Measurements from ENCODE around the gene IDNK. TPM values are rescaled to one million over a fixed set of nuclear protein-coding genes. Genes with fewer than 3 reads are reported as not detected.

The IDNK gene
- total and polyA plus RNA-seq, 2 of the 4 experiments (the other 2 are of a cell fraction): 1.4 to 2.3 TPM

DNA sequence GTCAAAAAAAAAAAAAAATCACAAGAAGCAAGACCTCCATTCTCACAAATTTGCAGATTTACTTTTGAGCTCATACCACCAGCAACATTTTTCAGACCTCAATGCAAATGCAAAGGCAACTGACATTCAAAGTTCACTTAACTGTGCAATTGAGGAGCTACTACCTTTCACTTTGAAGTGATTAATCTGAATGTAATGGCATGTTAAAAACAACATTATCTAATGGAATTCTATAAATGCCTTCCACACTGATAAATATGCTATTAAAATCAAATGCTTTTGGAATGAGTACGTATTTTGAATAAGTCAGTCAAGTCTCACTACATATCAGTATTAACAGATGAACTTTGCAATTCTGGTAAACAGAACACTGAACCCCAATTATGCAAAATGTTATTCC lies 52.5 kb downstream of the IDNK start:
- Histone ChIP-seq H3K9me1 (ENCODE audit: insufficient read depth, low read length) (peaks cover 4% of the 10 kb centered on the region; the same call in 1 of the 2 replicates), H2BK15ac (ENCODE audit: low read depth, low read length) (no peak overlapping the region), H3K9ac (ENCODE audit: low read depth, low read length) (no peak overlapping the region), H2AK5ac (ENCODE audit: low read depth, low read length) (no peak overlapping the region), H3K23ac (ENCODE audit: low read depth, low read length) (no peak overlapping the region), H4K8ac (ENCODE audit: low read depth in 2 of 2, low read length in 2 of 2) (no peak overlapping the region), H2AK9ac (replicated peaks; ENCODE audit: low read depth, low read length, poor library complexity) (no peak overlapping the region), H3K4me3 (ENCODE audit: insufficient read depth, low read depth, low read length) (no peak overlapping the region), H3K56ac (ENCODE audit: extremely low read depth, insufficient read depth, low read length) (no peak overlapping the region), H3K36me3 (ENCODE audit: control insufficient read depth, insufficient read depth, low read length) (peaks cover 22% of the 10 kb centered on the region), H3K18ac (ENCODE audit: low read depth, low read length) (no peak overlapping the region), H3K4ac (ENCODE audit: low read depth, low read length) (no peak overlapping the region), H3K9me3 (ENCODE audit: control insufficient read depth, insufficient read depth, low read length) (no peaks in the 10 kb centered on the region), H3K79me1 (ENCODE audit: low read depth in 1 of 2, low read length in 2 of 2) (peaks cover 35 to 42% of the 10 kb centered on the region in 2 experiments), H3K4me2 (ENCODE audit: low read depth, low read length) (no peak overlapping the region), H2BK20ac (ENCODE audit: low read depth, low read length) (no peak overlapping the region), H2BK120ac (ENCODE audit: low read depth, low read length) (no peak overlapping the region), H3K27ac (ENCODE audit: insufficient read depth, low read length) (no peak overlapping the region), H3K27me3 (ENCODE audit: control insufficient read depth, insufficient read depth, low read length) (no peaks in the 10 kb centered on the region), H2AFZ (replicated peaks; ENCODE audit: low read length, poor library complexity) (no peak overlapping the region), H4K5ac (ENCODE audit: low read depth, low read length) (no peak overlapping the region), H4K91ac (ENCODE audit: insufficient read depth, low read depth, low read length) (no peak overlapping the region), H4K20me1 (ENCODE audit: insufficient read depth, low read length) (peaks cover 31% of the 10 kb centered on the region), H3K4me1 (ENCODE audit: control insufficient read depth, insufficient read depth, low read length) (peaks cover 4% of the 10 kb centered on the region; the same call in 1 of the 2 replicates), H3K14ac (replicated peaks; ENCODE audit: low read depth, low read length) (no peak overlapping the region), H2BK5ac (ENCODE audit: low read depth, low read length, poor library complexity, severe bottlenecking) (no peak overlapping the region)
- TF ChIP-seq MXI1 (IDR thresholded peaks at IDR 0.05; ENCODE audit: borderline replicate concordance, low read depth, low read length): no peak
- in situ Hi-C loops (cut with MboI; ENCODE audit: low sequenced_read_pairs): no loop called here
- no peak for DNase-seq
- no TSS peak for BruUV-seq (replicated peaks)
- intact Hi-C loops (cut with micrococcal nuclease): no loop called here
- WGBS, 2 experiments (ENCODE audit: extremely low coverage in 2 of 2, insufficient read length in 1 of 2): no CpG with 5 or more reads among the region's 1 CpG
- dilution Hi-C loops (cut with HindIII; ENCODE audit: low sequenced_read_pairs, unreplicated experiment): no loop called here
- ChIA-PET CTCF (interaction anchor here (0.7 kb wide), 2 partner anchors 11 to 24 kb away, joined by 3 to 8 read pairs; no protein-coding TSS in a partner anchor), POLR2A (ENCODE audit: unreplicated experiment) (no interaction called here)
- ATAC-seq (ENCODE audit: low read depth): no peak
